ENCODE results near the gene KIDINS220. TPM values are rescaled to one million over a fixed set of nuclear protein-coding genes. Genes with fewer than 3 reads are reported as not detected.

KIDINS220 gene
- total and polyA plus RNA-seq, 2 of the 13 experiments (the other 11 are each of a cell fraction or from before 2014, with no cell fraction given), result 25.2 to 32.3 TPM

- TF ChIP-seq PRDM4 (CRISPR knock-in tag; IDR thresholded peaks at IDR 0.05; ENCODE audit: borderline replicate concordance) (no peak), KMT2A (CRISPR knock-in tag; IDR thresholded peaks at IDR 0.05) (peak; percentile 81), EEA1 (CRISPR knock-in tag; IDR thresholded peaks at IDR 0.05; ENCODE audit: borderline replicate concordance) (peak; percentile 82), ZSCAN29 (CRISPR knock-in tag; conservative IDR thresholded peaks at IDR 0.05) (0 out of 2 replicates have a peak, but pooled peaks have one; percentile 39), DMAP1 (CRISPR knock-in tag; IDR thresholded peaks at IDR 0.05) (peak; percentile 52; the same call in 1 of the 2 replicates), SP5 (CRISPR knock-in tag; IDR thresholded peaks at IDR 0.05; ENCODE audit: borderline replicate concordance, low read depth) (peak; percentile 14; the same call in 1 of the 2 replicates), NR2C2 (CRISPR knock-in tag; IDR thresholded peaks at IDR 0.05; ENCODE audit: borderline replicate concordance) (0 out of 2 replicates have a peak, but pooled peaks have one; percentile 24), ZBTB7A (CRISPR knock-in tag; IDR thresholded peaks at IDR 0.05) (peak; percentile 75; the same call in 1 of the 2 replicates), SALL2 (CRISPR knock-in tag; IDR thresholded peaks at IDR 0.05) (0 out of 2 replicates have a peak, but pooled peaks have one; percentile 46), HDAC2 (CRISPR knock-in tag; IDR thresholded peaks at IDR 0.05) (no peak), YEATS4 (CRISPR knock-in tag; IDR thresholded peaks at IDR 0.05; ENCODE audit: borderline replicate concordance) (peak; percentile 79), FOXA3 (CRISPR knock-in tag; IDR thresholded peaks at IDR 0.05) (no peak), ZFY (CRISPR knock-in tag; IDR thresholded peaks at IDR 0.05) (peak; percentile 80; the same call in 1 of the 2 replicates), RFX1 (IDR thresholded peaks at IDR 0.05) (no peak), ARNTL (CRISPR knock-in tag; IDR thresholded peaks at IDR 0.05) (peak; percentile 50; the same call in 1 of the 2 replicates), ARNT2 (CRISPR knock-in tag; IDR thresholded peaks at IDR 0.05; ENCODE audit: low read depth) (peak; percentile 78), BRD4 (CRISPR knock-in tag; IDR thresholded peaks at IDR 0.05) (no peak), ZBTB20 (CRISPR knock-in tag; IDR thresholded peaks at IDR 0.05; ENCODE audit: borderline replicate concordance, low read depth) (0 out of 2 replicates have a peak, but pooled peaks have one; percentile 26), MEF2D (CRISPR knock-in tag; IDR thresholded peaks at IDR 0.05) (0 out of 2 replicates have a peak, but pooled peaks have one; percentile 4), MTF2 (CRISPR knock-in tag; IDR thresholded peaks at IDR 0.05; ENCODE audit: borderline replicate concordance) (peak; percentile 89; the same call in 1 of the 2 replicates), RXRA (CRISPR knock-in tag; IDR thresholded peaks at IDR 0.05) (peak; percentile 44), AKAP8 (CRISPR knock-in tag; IDR thresholded peaks at IDR 0.05) (peak; percentile 72; the same call in 1 of the 2 replicates), DNMT3B (CRISPR knock-in tag; conservative IDR thresholded peaks at IDR 0.05) (0 out of 2 replicates have a peak, but pooled peaks have one; percentile 32)
- TF ChIP-seq, protein P1, sequence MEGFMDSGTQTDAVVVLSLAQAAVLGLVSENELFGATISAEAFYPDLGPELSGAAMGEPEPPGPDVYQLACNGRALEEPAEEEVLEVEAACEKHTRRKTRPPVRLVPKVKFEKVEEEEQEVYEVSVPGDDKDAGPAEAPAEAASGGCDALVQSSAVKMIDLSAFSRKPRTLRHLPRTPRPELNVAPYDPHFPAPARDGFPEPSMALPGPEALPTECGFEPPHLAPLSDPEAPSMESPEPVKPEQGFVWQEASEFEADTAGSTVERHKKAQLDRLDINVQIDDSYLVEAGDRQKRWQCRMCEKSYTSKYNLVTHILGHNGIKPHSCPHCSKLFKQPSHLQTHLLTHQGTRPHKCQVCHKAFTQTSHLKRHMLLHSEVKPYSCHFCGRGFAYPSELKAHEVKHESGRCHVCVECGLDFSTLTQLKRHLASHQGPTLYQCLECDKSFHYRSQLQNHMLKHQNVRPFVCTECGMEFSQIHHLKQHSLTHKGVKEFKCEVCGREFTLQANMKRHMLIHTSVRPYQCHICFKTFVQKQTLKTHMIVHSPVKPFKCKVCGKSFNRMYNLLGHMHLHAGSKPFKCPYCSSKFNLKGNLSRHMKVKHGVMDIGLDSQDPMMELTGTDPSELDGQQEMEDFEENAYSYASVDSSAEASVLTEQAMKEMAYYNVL (CRISPR knock-in tag; IDR thresholded peaks at IDR 0.05; ENCODE audit: borderline replicate concordance), result peak; percentile 24; the same call in 1 of the 2 replicates
- TF ChIP-seq, protein P2, sequence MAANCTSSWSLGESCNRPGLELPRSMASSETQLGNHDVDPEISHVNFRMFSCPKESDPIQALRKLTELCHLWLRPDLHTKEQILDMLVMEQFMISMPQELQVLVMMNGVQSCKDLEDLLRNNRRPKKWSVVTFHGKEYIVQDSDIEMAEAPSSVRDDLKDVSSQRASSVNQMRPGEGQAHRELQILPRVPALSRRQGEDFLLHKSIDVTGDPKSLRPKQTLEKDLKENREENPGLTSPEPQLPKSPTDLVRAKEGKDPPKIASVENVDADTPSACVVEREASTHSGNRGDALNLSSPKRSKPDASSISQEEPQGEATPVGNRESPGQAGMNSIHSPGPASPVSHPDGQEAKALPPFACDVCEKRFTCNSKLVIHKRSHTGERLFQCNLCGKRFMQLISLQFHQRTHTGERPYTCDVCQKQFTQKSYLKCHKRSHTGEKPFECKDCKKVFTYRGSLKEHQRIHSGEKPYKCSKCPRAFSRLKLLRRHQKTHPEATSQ (CRISPR knock-in tag; IDR thresholded peaks at IDR 0.05; ENCODE audit: borderline replicate concordance), result peak; percentile 66; the same call in 1 of the 2 replicates
Observed at GRCh38 chr2:8836971-8837794, at the start of gene KIDINS220 (continued).

Data from HepG2 (cell line).